Keratinocyte (primary cell): Measurements from ENCODE around the gene PRRC2B. TPM values are rescaled to one million over a fixed set of nuclear protein-coding genes. Genes with fewer than 3 reads are reported as not detected.

Experiments
- DNase-seq: peaks from one replicate; pipeline ENCODE4 v3.0.0-alpha.2; 2011; ENCODE audit warnings: low read depth, missing footprints, low spot score
- FAIRE-seq: peaks from 2 replicates; lab custom pipeline; 2011; peaks lifted over from hg19 to GRCh38; lab: Jason Lieb, UNC
- H2AFZ ChIP-seq: 2 replicates; pipeline ENCODE4 v1.6.0; 2012; ENCODE audit warnings: low read length, control low read depth, inconsistent platforms; ENCODE audit not compliant: control insufficient read depth
- H3K27ac ChIP-seq: 2 replicates; pipeline ENCODE4 v1.5.1; 2011; ENCODE audit warnings: low read length; ENCODE audit not compliant: control insufficient read depth, insufficient read depth
- H3K27me3 ChIP-seq: 3 replicates; pipeline ENCODE4 v1.6.0; 2011; ENCODE audit warnings: low read length; ENCODE audit not compliant: control insufficient read depth, insufficient read depth; ENCODE audit errors: extremely low read depth
- H3K36me3 ChIP-seq, 2 experiments: 2 replicates in 1 of 2; 3 replicates in 1 of 2; pipeline ENCODE4 v1.5.1; 2011; ENCODE audit warnings: low read length in 2 of 2, mild to moderate bottlenecking in 1 of 2; ENCODE audit not compliant: control insufficient read depth in 2 of 2, insufficient read depth in 2 of 2; ENCODE audit errors: extremely low read depth in 1 of 2
- H3K4me1 ChIP-seq: 3 replicates; pipeline ENCODE4 v1.5.1; 2011; ENCODE audit warnings: low read length; ENCODE audit not compliant: control insufficient read depth, insufficient read depth; ENCODE audit errors: extremely low read depth
- H3K4me2 ChIP-seq: 3 replicates; pipeline ENCODE4 v1.6.0; 2011; ENCODE audit warnings: low read depth, low read length; ENCODE audit not compliant: control insufficient read depth, insufficient read depth; ENCODE audit errors: extremely low read depth
- H3K4me3 ChIP-seq, 3 experiments: fragments of 200-600 bp in 1 of 3; sonication (generic) in 1 of 3; 2 replicates in 2 of 3; 3 replicates in 1 of 3; pipeline ENCODE4 v1.5.1; 2011 to 2016; ENCODE audit warnings: low read length in 3 of 3, mild to moderate bottlenecking in 3 of 3, control low read depth in 2 of 3, inconsistent platforms in 1 of 3, low read depth in 1 of 3, mixed read lengths in 1 of 3, mixed run types in 1 of 3, moderate library complexity in 1 of 3; ENCODE audit not compliant: control insufficient read depth in 2 of 3, insufficient read depth in 2 of 3; ENCODE audit errors: extremely low read depth in 1 of 3
- H3K79me2 ChIP-seq: 2 replicates; pipeline ENCODE4 v1.6.0; 2012; ENCODE audit warnings: low read length; ENCODE audit not compliant: control insufficient read depth, insufficient read depth
- H3K9ac ChIP-seq: 3 replicates; pipeline ENCODE4 v1.6.0; 2011; ENCODE audit warnings: low read length; ENCODE audit not compliant: control insufficient read depth, insufficient read depth; ENCODE audit errors: extremely low read depth
- H3K9me1 ChIP-seq: 3 replicates; pipeline ENCODE4 v1.6.0; 2011; ENCODE audit warnings: low read length; ENCODE audit not compliant: control insufficient read depth, insufficient read depth; ENCODE audit errors: extremely low read depth
- H3K9me3 ChIP-seq: 2 replicates; pipeline ENCODE4 v1.5.1; 2012; ENCODE audit warnings: low read depth, low read length; ENCODE audit not compliant: control insufficient read depth
- H4K20me1 ChIP-seq: 3 replicates; pipeline ENCODE4 v1.6.0; 2011; ENCODE audit warnings: low read length; ENCODE audit not compliant: control insufficient read depth, insufficient read depth; ENCODE audit errors: extremely low read depth
- CTCF ChIP-seq, 3 experiments: IDR thresholded peaks in 1 of 3; conservative IDR thresholded peaks in 1 of 3; optimal IDR thresholded peaks in 1 of 3; 2 replicates in 2 of 3; 3 replicates in 1 of 3; pipeline versions ENCODE3 to v1.5.1; 2011; ENCODE audit warnings: low read length in 3 of 3, mild to moderate bottlenecking in 3 of 3, moderate library complexity in 2 of 3, control low read depth in 1 of 3, inconsistent platforms in 1 of 3; ENCODE audit not compliant: insufficient read depth in 2 of 3; ENCODE audit errors: extremely low read depth in 1 of 3
- EZH2 ChIP-seq: IDR thresholded peaks from one replicate; pipeline ENCODE4 v1.6.1; 2012; ENCODE audit warnings: inconsistent platforms, mild to moderate bottlenecking, low read length, moderate library complexity
- dilution Hi-C: fragments of 300-500 bp; cut with MboI; formaldehyde crosslinking; loops from one replicate; pipeline ENCODE4 v1.7.0; 2020; ENCODE audit warnings: low sequenced_read_pairs; ENCODE audit not compliant: extremely low pct_ligation_motif_present
- polyA plus RNA-seq, 5 experiments: library from polyadenylated mRNA; depleted of rRNA in 3 of 5; stranded (reverse) in 3 of 5; stranded (forward) in 1 of 5; unstranded in 1 of 5; fragments of >200 nt; gene quantifications; 1 replicate in 1 of 5; 2 replicates in 3 of 5; 3 replicates in 1 of 5; pipeline versions ENCODE4 v1.2.1 to v1.2.3, GENCODE V29; 2011 to 2012; ENCODE audit warnings: missing spikeins in 2 of 5, low read depth in 1 of 5, low replicate concordance in 1 of 5

The PRRC2B gene
- polyA plus RNA-seq, 1 donor (not counting 4 experiments of a cell fraction or from before 2014, with no cell fraction given) = 20.8 TPM

GRCh38 chr9:131491001-131491710 lies 97.3 kb downstream of the PRRC2B start:
- dilution Hi-C loops = no loop called here
- Histone ChIP-seq H3K4me1 (no peaks in the 10 kb centered on the region), H3K27me3 (no peaks in the 10 kb centered on the region), H3K9me3 (no peaks in the 10 kb centered on the region), H3K9ac (no peak overlapping the region), H3K4me3 (no peak overlapping the region), H4K20me1 (peaks cover 3% of the 10 kb centered on the region), H3K79me2 (peaks cover 2% of the 10 kb centered on the region), H3K9me1 (no peaks in the 10 kb centered on the region), H2AFZ (no peak overlapping the region), H3K27ac (no peak overlapping the region), H3K4me2 (no peak overlapping the region), H3K36me3 (peaks cover 68 to 78% of the 10 kb centered on the region in 2 experiments)
- TF ChIP-seq CTCF (optimal IDR thresholded peaks at IDR 0.05 in 1 of 3, IDR thresholded peaks at IDR 0.05 in 1 of 3, conservative IDR thresholded peaks at IDR 0.05 in 1 of 3; ENCODE audit: extremely low read depth in 1 of 3, insufficient read depth in 2 of 3, low read length in 3 of 3) = no peak
- no peak for TF ChIP-seq EZH2
- FAIRE-seq (no peak), DNase-seq (no peak)

GRCh38 chr9:131492070-131492469 lies 98.2 kb downstream of the PRRC2B start:
- Histone ChIP-seq H3K27ac (no peak overlapping the region), H3K27me3 (no peaks in the 10 kb centered on the region), H2AFZ (no peak overlapping the region), H3K4me1 (no peaks in the 10 kb centered on the region), H3K9me3 (no peaks in the 10 kb centered on the region), H3K79me2 (peaks cover 2% of the 10 kb centered on the region), H3K36me3 (peaks cover 70 to 77% of the 10 kb centered on the region in 2 experiments), H4K20me1 (peaks cover 3% of the 10 kb centered on the region), H3K9ac (no peak overlapping the region), H3K9me1 (no peaks in the 10 kb centered on the region), H3K4me3 (no peak overlapping the region), H3K4me2 (no peak overlapping the region)
- TF ChIP-seq EZH2 = no peak
- TF ChIP-seq CTCF (optimal IDR thresholded peaks at IDR 0.05 in 1 of 3, IDR thresholded peaks at IDR 0.05 in 1 of 3, conservative IDR thresholded peaks at IDR 0.05 in 1 of 3; ENCODE audit: extremely low read depth in 1 of 3, insufficient read depth in 2 of 3, low read length in 3 of 3) = no peak
- no peak for DNase-seq
- no peak for FAIRE-seq
- dilution Hi-C loops = no loop called here
